SK-N-MC (cell line): ENCODE data around the gene DPH5.

ENCODE experiments used
- EZH2 ChIP-seq: fragments of 200-600 bp; sonication (generic); IDR thresholded peaks from one replicate; pipeline ENCODE4 v1.6.1; 2017; ENCODE audit warnings: antibody characterized with exemption
- FOXP2 ChIP-seq: optimal IDR thresholded peaks from 2 replicates; pipeline ENCODE3; 2011; ENCODE audit warnings: mild to moderate bottlenecking, moderate library complexity; ENCODE audit not compliant: insufficient read depth; ENCODE audit errors: extremely low read length, control extremely low read depth
- POLR2AphosphoS5 ChIP-seq: IDR thresholded peaks from 2 replicates; pipeline ENCODE4 v1.6.1; 2012; ENCODE audit warnings: mild to moderate bottlenecking, low read depth, low read length, borderline replicate concordance

DNA sequence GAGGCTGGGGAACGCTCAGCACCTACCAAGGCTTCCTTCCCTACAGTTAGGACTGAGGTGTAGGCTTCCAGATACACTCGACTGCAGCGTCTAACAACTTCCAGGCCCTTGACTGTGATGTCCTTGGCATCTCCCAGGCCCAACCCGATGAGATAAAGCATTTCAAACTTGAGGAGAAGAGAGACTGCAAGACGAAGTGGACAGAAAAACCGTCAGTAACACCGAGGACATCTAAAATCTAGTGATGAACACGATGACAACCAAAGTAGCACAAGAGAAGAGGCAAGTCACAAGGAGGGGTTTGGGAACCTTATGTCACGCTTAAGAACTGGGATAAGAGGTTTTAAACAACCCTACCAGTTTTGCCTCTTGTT, 314 bp downstream of the DPH5 start:
- TF ChIP-seq POLR2AphosphoS5 (no peak), EZH2 (no peak), FOXP2 (no peak)
